SU-DHL-6 (cell line): ENCODE results near the gene BID.

Experiments used
- H2AFZ ChIP-seq: fragments of 200-600 bp; sonication (generic); 2 replicates; pipeline ENCODE4 v1.6.1; 2014; ENCODE audit warnings: low read depth, mild to moderate bottlenecking, moderate library complexity, mixed read lengths, antibody characterized with exemption, low read length; ENCODE audit not compliant: severe bottlenecking
- H3F3A ChIP-seq: fragments of 200-600 bp; shearing (Covaris generic); 2 replicates; pipeline ENCODE4 v1.6.0; 2016; ENCODE audit warnings: antibody characterized with exemption, mild to moderate bottlenecking; ENCODE audit not compliant: insufficient read depth
- H3K27ac ChIP-seq: fragments of 200-600 bp; sonication (generic); 2 replicates; pipeline ENCODE4 v1.5.1; 2016; ENCODE audit warnings: low read depth, mild to moderate bottlenecking, low read length, moderate library complexity, mixed read lengths
- H3K27me3 ChIP-seq: fragments of 200-600 bp; sonication (generic), shearing (Covaris generic); 2 replicates; pipeline ENCODE4 v1.6.0; 2014; ENCODE audit warnings: mild to moderate bottlenecking, low read length
- H3K36me3 ChIP-seq: fragments of 200-600 bp; sonication (generic); 2 replicates; pipeline ENCODE4 v1.6.1; 2014; ENCODE audit warnings: mild to moderate bottlenecking, low read length, mixed read lengths
- H3K4me2 ChIP-seq: fragments of 300-600, 200-600 bp; shearing (Covaris generic), sonication (generic); 2 replicates; pipeline ENCODE4 v1.6.0; 2014; ENCODE audit warnings: low read length, low read depth, mild to moderate bottlenecking; ENCODE audit not compliant: poor library complexity, severe bottlenecking
- H3K4me3 ChIP-seq: fragments of 200-600 bp; sonication (generic); 2 replicates; pipeline ENCODE4 v1.5.1; 2014; ENCODE audit warnings: antibody characterized with exemption, low read length, mild to moderate bottlenecking, mixed read lengths; ENCODE audit not compliant: insufficient read depth, poor library complexity, severe bottlenecking
- H3K79me2 ChIP-seq: fragments of 200-600 bp; sonication (generic); 2 replicates; pipeline ENCODE4 v1.6.1; 2014; ENCODE audit warnings: mild to moderate bottlenecking, low read length, moderate library complexity; ENCODE audit not compliant: insufficient read depth
- H3K9ac ChIP-seq: fragments of 200-600 bp; sonication (generic); 2 replicates; pipeline ENCODE4 v1.7.0; 2014; ENCODE audit warnings: mild to moderate bottlenecking, low read length
- H3K9me2 ChIP-seq: fragments of 200-600 bp; sonication (generic); replicated peaks from 2 replicates; pipeline ENCODE4 v1.6.1; 2014; ENCODE audit warnings: low read length; ENCODE audit not compliant: insufficient read depth
- H3K9me3 ChIP-seq: fragments of 200-600 bp; sonication (generic); 2 replicates; pipeline ENCODE4 v1.6.1; 2014; ENCODE audit warnings: low read length, mixed read lengths; ENCODE audit not compliant: insufficient read depth
- H4K20me1 ChIP-seq: fragments of 200-600 bp; sonication (generic); 2 replicates; pipeline ENCODE4 v1.6.1; 2014; ENCODE audit warnings: low read depth, mild to moderate bottlenecking, antibody characterized with exemption, low read length, moderate library complexity, mixed read lengths
- EZH2phosphoT487 ChIP-seq: fragments of 200-600 bp; sonication (generic), shearing (Covaris generic); conservative IDR thresholded peaks from 2 replicates; pipeline ENCODE4 v1.6.1; 2018; ENCODE audit warnings: mild to moderate bottlenecking, antibody characterized with exemption, low read length, moderate library complexity, mixed read lengths
- TF ChIP-seq, protein P1 (sequence below): fragments of 200-600 bp; sonication (generic); IDR thresholded peaks from one replicate; pipeline ENCODE4 v1.5.1; 2017; ENCODE audit warnings: antibody characterized with exemption, mild to moderate bottlenecking, low read length, moderate library complexity; ENCODE audit not compliant: insufficient read depth, poor library complexity, severe bottlenecking

The BID gene

DNA sequence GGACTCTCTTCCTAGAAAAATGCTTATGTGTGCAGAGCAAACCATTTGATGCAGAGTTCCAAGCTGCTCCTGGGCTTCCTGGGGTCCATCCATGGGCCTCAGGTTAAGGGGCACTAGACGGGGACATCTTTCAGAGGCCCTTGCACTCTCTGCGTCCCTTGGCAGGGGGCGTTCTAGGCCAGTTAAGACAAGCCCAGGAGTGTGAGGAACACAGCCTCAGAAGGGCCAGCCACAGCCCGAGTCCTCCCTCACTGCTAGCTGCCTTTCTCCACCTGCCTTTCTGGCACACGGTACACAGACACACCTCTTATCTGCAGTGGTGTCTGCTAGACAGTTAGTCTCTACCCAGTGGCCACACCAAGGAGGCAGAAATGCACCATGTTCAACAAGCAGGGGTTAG is 18.0 kb upstream of the BID start:
- Histone ChIP-seq H3K27ac (no peak overlapping the region), H4K20me1 (no peaks in the 10 kb centered on the region), H2AFZ (no peak overlapping the region), H3F3A (no peaks in the 10 kb centered on the region), H3K9me2 (no peaks in the 10 kb centered on the region), H3K9me3 (no peaks in the 10 kb centered on the region), H3K36me3 (no peaks in the 10 kb centered on the region), H3K79me2 (no peaks in the 10 kb centered on the region), H3K9ac (no peak overlapping the region), H3K4me3 (no peak overlapping the region), H3K27me3 (no peaks in the 10 kb centered on the region), H3K4me2 (no peak overlapping the region)
- TF ChIP-seq, protein P1, sequence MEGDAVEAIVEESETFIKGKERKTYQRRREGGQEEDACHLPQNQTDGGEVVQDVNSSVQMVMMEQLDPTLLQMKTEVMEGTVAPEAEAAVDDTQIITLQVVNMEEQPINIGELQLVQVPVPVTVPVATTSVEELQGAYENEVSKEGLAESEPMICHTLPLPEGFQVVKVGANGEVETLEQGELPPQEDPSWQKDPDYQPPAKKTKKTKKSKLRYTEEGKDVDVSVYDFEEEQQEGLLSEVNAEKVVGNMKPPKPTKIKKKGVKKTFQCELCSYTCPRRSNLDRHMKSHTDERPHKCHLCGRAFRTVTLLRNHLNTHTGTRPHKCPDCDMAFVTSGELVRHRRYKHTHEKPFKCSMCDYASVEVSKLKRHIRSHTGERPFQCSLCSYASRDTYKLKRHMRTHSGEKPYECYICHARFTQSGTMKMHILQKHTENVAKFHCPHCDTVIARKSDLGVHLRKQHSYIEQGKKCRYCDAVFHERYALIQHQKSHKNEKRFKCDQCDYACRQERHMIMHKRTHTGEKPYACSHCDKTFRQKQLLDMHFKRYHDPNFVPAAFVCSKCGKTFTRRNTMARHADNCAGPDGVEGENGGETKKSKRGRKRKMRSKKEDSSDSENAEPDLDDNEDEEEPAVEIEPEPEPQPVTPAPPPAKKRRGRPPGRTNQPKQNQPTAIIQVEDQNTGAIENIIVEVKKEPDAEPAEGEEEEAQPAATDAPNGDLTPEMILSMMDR, result no peak
- TF ChIP-seq EZH2phosphoT487, result no peak

DNA sequence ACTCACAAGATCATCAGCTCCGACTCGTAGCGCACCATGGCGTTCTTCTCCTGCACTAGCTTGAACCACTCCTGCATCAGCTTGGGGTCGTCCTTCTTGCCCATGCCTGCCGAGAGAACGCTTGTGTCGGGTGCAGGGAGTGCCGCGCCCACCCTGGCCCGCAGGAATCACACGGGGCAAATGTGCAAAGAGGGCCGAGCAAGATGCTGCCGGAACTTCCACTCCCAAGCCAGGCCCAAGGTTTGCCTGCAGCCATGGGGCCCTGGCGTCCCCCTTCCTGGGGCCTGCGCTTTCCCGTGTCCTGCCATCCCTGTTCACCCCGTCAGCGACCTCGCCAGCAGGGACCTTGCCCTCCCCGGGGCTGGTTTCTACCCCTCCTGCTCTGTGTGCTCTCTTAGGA is 16.9 kb upstream of the BID start:
- Histone ChIP-seq H3K27ac (no peak overlapping the region), H3K27me3 (no peaks in the 10 kb centered on the region), H3F3A (no peaks in the 10 kb centered on the region), H3K9me3 (no peaks in the 10 kb centered on the region), H4K20me1 (no peaks in the 10 kb centered on the region), H3K79me2 (no peaks in the 10 kb centered on the region), H3K36me3 (no peaks in the 10 kb centered on the region), H3K9me2 (no peaks in the 10 kb centered on the region), H3K4me3 (no peak overlapping the region), H2AFZ (no peak overlapping the region), H3K4me2 (no peak overlapping the region), H3K9ac (no peak overlapping the region)
- TF ChIP-seq, protein P1, result no peak
- TF ChIP-seq EZH2phosphoT487, result no peak

DNA sequence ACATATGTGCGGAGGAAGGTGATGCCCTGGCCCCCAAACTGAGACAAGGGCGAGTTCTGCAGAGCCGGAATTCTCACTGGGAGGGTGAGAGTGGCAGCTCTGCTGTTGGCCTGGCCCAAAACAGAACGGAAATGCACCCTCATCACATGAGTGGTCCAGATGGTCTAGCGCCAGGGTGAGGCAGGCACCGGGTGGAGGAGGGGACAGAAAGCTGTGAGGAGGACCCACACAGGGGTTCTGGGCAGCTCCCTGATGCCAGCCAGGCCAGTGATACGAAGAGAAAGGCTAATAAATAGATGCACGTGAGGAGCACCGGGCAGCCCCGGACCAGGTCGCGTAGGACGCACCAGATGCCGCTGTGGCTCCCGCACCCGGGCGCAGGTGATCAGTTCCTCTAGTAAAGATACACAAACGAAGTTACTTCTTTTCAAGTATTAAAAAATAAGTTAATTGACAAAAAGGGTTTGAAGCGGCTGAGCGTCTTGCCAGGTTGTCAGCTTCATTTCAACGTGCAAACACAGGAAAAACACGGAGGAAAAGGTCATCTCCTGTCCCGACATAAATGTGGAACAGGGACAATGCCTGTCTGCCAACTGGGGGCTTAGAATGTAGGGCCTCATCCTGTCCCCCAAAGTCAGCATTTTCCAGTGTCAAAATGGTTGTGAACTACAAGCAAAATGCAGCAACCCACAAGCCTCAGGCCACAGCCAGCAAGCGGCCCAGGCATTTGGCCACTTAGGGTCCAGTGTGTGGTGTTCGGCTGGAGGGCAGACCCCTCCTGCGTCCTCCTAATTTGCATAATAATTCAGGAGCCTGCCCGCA is 15.3 kb upstream of the BID start:
- no peaks in the 10 kb centered on the region for H3K36me3 ChIP-seq
- H3K4me3 ChIP-seq, result no peak overlapping the region
- no peak overlapping the region for H3K4me2 ChIP-seq
- H3K27ac ChIP-seq, result no peak overlapping the region
- no peaks in the 10 kb centered on the region for H4K20me1 ChIP-seq
- H2AFZ ChIP-seq, result no peak overlapping the region
- no peaks in the 10 kb centered on the region for H3F3A ChIP-seq
- H3K9me3 ChIP-seq, result no peaks in the 10 kb centered on the region
- H3K79me2 ChIP-seq, result no peaks in the 10 kb centered on the region
- H3K9ac ChIP-seq, result no peak overlapping the region
- no peaks in the 10 kb centered on the region for H3K27me3 ChIP-seq
- TF ChIP-seq, protein P1, result no peak
- no peak for TF ChIP-seq EZH2phosphoT487
- H3K9me2 ChIP-seq, result no peaks in the 10 kb centered on the region
